Psoas muscle (tissue), 8 donors: ENCODE data around the gene CYP2U1. TPM values are rescaled to one million over a fixed set of nuclear protein-coding genes. Genes with fewer than 3 reads are reported as not detected.
A peak's percentile ranks its signal among the peaks of the same experiment; 100 is the strongest.
"Not testable (repeated sequence)": the region's sequence is repeated elsewhere in the genome, so short reads cannot be mapped to it uniquely, and the experiment has no call there.

Experiments used
- ATAC-seq, 4 donors: fragments of 200-7000 bp; cut with Tn5 transposase; one replicate each; pipeline ENCODE4 v1.9.1; 2020; ENCODE audit warnings: moderate library complexity in 3 of 4, mild to moderate bottlenecking in 2 of 4
- DNase-seq, 2 donors: peaks; one replicate each; pipeline ENCODE4 v3.0.0-alpha.2; 2020
- H3K27ac ChIP-seq: fragments of 200-600 bp; one replicate; pipeline ENCODE4 v1.8.0; 2022
- H3K27me3 ChIP-seq, 3 donors: fragments of 200-600 bp in 1 of 3; one replicate each; pipeline versions ENCODE4 v1.6.1 to v1.8.0; 2013 to 2022; ENCODE audit warnings: low read length in 2 of 3, mild to moderate bottlenecking in 2 of 3, moderate library complexity in 1 of 3; ENCODE audit not compliant: insufficient read depth in 3 of 3
- H3K36me3 ChIP-seq, 2 donors: fragments of 200-600 bp in 1 of 2; one replicate each; pipeline versions ENCODE4 v1.6.1 to v1.8.0; 2013 to 2022; ENCODE audit warnings: low read depth in 1 of 2, mild to moderate bottlenecking in 1 of 2, moderate library complexity in 1 of 2; ENCODE audit not compliant: insufficient read depth in 1 of 2
- H3K4me1 ChIP-seq: fragments of 200-600 bp; one replicate; pipeline ENCODE4 v1.8.0; 2022
- H3K4me3 ChIP-seq: fragments of 200-600 bp; one replicate; pipeline ENCODE4 v1.8.0; 2022; ENCODE audit warnings: mild to moderate bottlenecking
- H3K9me3 ChIP-seq: fragments of 200-600 bp; one replicate; pipeline ENCODE4 v1.8.0; 2022
- WGBS, 3 donors: extraction: QIAGEN DNeasy Blood & Tissue Kit; methylation state at CpG; one replicate each; pipeline versions ENCODE4 v1.1.6 to v1.1.7; 2013; 5-methylcytosine and 5-hydroxymethylcytosine counted together
- intact Hi-C, 2 donors: fragments of 100-400 bp; cut with DNase I; formaldehyde crosslinking; loops; one replicate each; pipeline versions ENCODE4 v1.11.0 to v1.14.2; 2022
- polyA plus RNA-seq, 3 donors: library from polyadenylated mRNA; stranded (reverse); fragments of 200-250 nt; gene quantifications; one replicate each; pipeline ENCODE4 v1.2.3, GENCODE V29; 2013
- total RNA-seq, 4 donors: library from RNA; stranded (reverse); fragmentation: NEBNext Ultra II Directional in 2 of 4; extraction: Animal tissue kit (Norgen Biotek cat#: 25700) in 2 of 4; gene quantifications; one replicate each; pipeline versions ENCODE4 v1.2.1 to v1.2.4, GENCODE V29; 2021 to 2023
- TF ChIP-seq, protein P1 (sequence below): fragments of 200-600 bp; IDR thresholded peaks from one replicate; pipeline ENCODE4 v1.8.0; 2022; ENCODE audit warnings: antibody characterized with exemption
- donor health status: healthy with polysubstance abuse.
- donor health status: DM: no; HTN: no; CAD: no; lungs with moderate emphysema.
- donor health status: Bipolar disorder and iron deficiency.
- donor health status: healthy.
- donor health status: DM: yes; HTN: yes; CAD: no.
- donor health status: DM: no; HTN: no; CAD: no.
- donor health status: DM: no; HTN: no; CAD: no.
- donor health status: DM: yes; HTN: yes; CAD: no.

CYP2U1 gene
- total and polyA plus RNA-seq, 7 donors: 0.95 to 4.5 (median 3.5) TPM

DNA sequence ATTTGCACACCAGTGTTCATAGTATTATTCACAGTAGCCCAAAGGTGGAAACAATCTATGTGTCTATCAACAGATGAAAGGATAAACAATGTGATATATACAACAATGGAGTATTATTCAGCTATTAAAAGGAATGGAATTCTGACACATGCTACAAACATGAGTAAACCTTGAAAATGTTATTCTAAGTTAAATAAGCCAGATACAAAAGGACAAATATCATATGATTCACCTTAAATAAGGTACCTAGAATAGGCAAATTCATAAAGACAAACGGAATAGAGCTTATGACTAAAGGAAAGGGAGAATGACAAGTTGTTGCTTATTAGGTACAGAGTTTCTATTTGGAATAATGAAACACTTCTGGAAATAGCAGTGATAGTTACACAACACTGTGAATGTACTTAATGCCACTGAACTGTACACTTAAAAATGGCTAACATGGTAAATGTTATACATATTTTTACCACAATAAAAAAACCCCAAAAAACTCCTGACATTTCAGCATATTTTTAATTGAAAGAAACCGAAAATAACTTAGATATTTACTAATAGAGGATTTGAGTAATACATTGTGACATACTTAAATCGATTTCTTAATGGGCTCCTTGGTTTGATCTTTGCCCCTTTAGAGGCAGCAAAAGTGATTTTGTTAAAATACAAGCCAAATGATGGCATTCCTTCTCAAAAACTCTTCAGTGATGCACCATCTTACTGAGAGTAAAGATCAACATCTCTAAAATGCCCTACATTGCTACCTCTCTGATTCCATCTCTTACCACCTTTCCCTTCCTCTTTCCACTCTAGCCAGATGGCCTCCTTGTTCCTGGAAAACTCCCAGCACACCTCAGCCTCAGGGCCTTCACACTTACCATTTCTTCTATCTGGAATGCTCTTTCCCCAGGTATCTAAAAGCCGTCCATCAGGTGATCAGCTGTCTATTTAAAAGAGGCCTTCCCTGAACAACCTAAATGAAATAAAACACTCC, 8.6 kb upstream of the CYP2U1 start:
- Histone ChIP-seq H3K9me3 (peaks cover 6% of the 10 kb centered on the region), H3K36me3 (no peaks in the 10 kb centered on the region), H3K4me1 (no peaks in the 10 kb centered on the region), H3K27me3 (no peaks in the 10 kb centered on the region), H3K27ac (no peak overlapping the region), H3K4me3 (no peak overlapping the region)
- ATAC-seq (no peak), DNase-seq (no peak)
- intact Hi-C loops: no loop called here
- WGBS, 3 donors: 80 to 86% (median 86%) methylated on average over 4 of the region's 4 CpGs
- TF ChIP-seq, protein P1, sequence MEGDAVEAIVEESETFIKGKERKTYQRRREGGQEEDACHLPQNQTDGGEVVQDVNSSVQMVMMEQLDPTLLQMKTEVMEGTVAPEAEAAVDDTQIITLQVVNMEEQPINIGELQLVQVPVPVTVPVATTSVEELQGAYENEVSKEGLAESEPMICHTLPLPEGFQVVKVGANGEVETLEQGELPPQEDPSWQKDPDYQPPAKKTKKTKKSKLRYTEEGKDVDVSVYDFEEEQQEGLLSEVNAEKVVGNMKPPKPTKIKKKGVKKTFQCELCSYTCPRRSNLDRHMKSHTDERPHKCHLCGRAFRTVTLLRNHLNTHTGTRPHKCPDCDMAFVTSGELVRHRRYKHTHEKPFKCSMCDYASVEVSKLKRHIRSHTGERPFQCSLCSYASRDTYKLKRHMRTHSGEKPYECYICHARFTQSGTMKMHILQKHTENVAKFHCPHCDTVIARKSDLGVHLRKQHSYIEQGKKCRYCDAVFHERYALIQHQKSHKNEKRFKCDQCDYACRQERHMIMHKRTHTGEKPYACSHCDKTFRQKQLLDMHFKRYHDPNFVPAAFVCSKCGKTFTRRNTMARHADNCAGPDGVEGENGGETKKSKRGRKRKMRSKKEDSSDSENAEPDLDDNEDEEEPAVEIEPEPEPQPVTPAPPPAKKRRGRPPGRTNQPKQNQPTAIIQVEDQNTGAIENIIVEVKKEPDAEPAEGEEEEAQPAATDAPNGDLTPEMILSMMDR: no peak

DNA sequence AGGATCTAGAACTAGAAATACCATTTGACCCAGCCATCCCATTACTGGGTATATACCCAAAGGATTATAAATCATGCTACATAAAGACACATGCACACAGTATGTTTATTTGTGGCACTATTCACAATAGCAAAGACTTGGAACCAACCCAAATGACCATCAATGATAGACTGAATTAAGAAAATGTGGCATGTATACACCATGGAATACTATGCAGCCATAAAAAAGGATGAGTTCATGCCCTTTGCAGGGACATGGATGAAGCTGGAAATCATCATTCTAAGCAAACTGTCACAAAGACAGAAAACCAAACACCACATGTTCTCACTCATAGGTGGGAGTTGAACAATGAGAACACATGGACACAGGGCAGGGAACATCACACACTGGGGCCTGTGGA, 5.6 kb upstream of the CYP2U1 start:
- H3K36me3 ChIP-seq, ATAC-seq, H3K4me1 ChIP-seq, H3K9me3 ChIP-seq, intact Hi-C loops, H3K27ac ChIP-seq, H3K27me3 ChIP-seq, H3K4me3 ChIP-seq, DNase-seq: not testable (repeated sequence)

GRCh38 chr4:107926875-107927274, 4.5 kb upstream of the CYP2U1 start:
- 79 to 91% (median 85%) methylated on average over 4 of the region's 4 CpGs for WGBS, 3 donors
- H3K4me1 ChIP-seq, DNase-seq, H3K9me3 ChIP-seq, ATAC-seq, intact Hi-C loops, H3K36me3 ChIP-seq, H3K27me3 ChIP-seq, H3K27ac ChIP-seq, H3K4me3 ChIP-seq: not testable (repeated sequence)

DNA sequence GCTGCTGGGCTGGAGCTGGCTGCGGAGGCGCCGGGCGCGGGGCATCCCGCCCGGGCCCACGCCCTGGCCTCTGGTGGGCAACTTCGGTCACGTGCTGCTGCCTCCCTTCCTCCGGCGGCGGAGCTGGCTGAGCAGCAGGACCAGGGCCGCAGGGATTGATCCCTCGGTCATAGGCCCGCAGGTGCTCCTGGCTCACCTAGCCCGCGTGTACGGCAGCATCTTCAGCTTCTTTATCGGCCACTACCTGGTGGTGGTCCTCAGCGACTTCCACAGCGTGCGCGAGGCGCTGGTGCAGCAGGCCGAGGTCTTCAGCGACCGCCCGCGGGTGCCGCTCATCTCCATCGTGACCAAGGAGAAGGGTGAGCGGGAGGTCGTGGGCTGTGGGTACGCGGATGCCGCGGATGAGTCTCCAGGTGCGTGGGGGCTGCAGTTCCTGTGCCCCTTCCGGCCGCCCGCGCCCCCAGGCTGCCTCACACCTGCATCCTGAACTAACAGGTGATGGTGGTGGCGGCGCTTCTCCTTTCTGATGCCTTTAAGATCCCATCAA, 499 bp downstream of the CYP2U1 start:
- Histone ChIP-seq H3K4me3 (peak overlapping the region; percentile 92), H3K4me1 (peaks cover 34% of the 10 kb centered on the region), H3K27ac (peak overlapping the region; percentile 82), H3K36me3 (no peaks in the 10 kb centered on the region), H3K27me3 (no peaks in the 10 kb centered on the region), H3K9me3 (no peaks in the 10 kb centered on the region)
- 2 to 4% (median 3%) methylated on average over 42 to 45 of the region's 45 CpGs for WGBS, 3 donors
- peak in 3 of 4 donors; percentile 1 to 9 (median 5) for ATAC-seq
- intact Hi-C loops: loop anchor here (2.0 kb wide), 2 partner anchors 55 to 57 kb away; partner anchors contain the start of gene HADH (in 1 of the 2)
- TF ChIP-seq, protein P1: no peak
- peak in 1 of 2 donors; percentile 19 for DNase-seq

DNA sequence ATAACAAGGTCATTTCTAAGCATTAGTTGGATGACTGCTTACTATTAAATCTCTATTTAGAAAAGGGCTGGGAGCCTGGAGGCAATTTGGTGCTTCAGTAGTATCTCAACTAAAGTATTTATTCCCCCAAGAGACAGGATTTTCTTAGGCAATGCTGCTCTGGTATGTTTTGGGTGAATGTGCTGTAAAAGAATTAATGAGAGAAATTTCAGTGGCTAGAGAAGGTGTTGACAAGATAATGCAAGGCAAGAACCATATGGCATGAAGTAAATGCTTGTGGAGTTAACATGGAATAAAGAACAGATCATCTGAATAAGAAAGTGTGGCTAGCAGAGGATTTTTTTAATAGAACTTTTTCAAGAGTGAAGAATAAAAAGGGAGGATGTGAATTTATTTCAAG, 3.9 kb downstream of the CYP2U1 start:
- no peak overlapping the region for H3K4me3 ChIP-seq
- TF ChIP-seq, protein P1: no peak
- H3K9me3 ChIP-seq: no peaks in the 10 kb centered on the region
- no peaks in the 10 kb centered on the region for H3K27me3 ChIP-seq
- H3K36me3 ChIP-seq: no peaks in the 10 kb centered on the region
- intact Hi-C loops: no loop called here
- peaks cover 34% of the 10 kb centered on the region for H3K4me1 ChIP-seq
- no peak overlapping the region for H3K27ac ChIP-seq
- DNase-seq: no peak
- ATAC-seq: no peak
